Stimulated activated CD8-positive, alpha-beta memory T cell treated with anti-CD3 and anti-CD28 coated beads, Interleukin-12 subunit alpha, Interleukin-12 subunit beta, amount 100 ng/mL, for 24 hours (primary cell): ENCODE data around the gene MAGEA9.
"Not testable (repeated sequence)": the region's sequence is repeated elsewhere in the genome, so short reads cannot be mapped to it uniquely, and the experiment has no call there.

Experiments used
- DNase-seq: peaks from one replicate; pipeline ENCODE4 v3.0.0-alpha.2; 2020; ENCODE audit errors: extremely low read depth

Gene MAGEA9

GRCh38 chrX:149807747-149808458 is 26.2 kb downstream of the MAGEA9 start:
- DNase-seq = no peak

- no peak for DNase-seq
Observed at GRCh38 chrX:149818652-149819051, 36.9 kb downstream of the MAGEA9 start.

- no peak for DNase-seq
Observed at GRCh38 chrX:149819371-149819770, 37.6 kb downstream of the MAGEA9 start.

GRCh38 chrX:149825424-149825823 is 43.7 kb downstream of the MAGEA9 start:
- no peak for DNase-seq

GRCh38 chrX:149827254-149827653 is 45.5 kb downstream of the MAGEA9 start:
- DNase-seq = no peak

GRCh38 chrX:149829751-149830191 is 48.0 kb downstream of the MAGEA9 start:
- no peak for DNase-seq

GRCh38 chrX:149830192-149830873 is 48.6 kb downstream of the MAGEA9 start:
- DNase-seq = no peak

- no peak for DNase-seq
Observed at GRCh38 chrX:149831473-149831872, 49.7 kb downstream of the MAGEA9 start.

GRCh38 chrX:149836728-149837127 is 55.0 kb downstream of the MAGEA9 start:
- DNase-seq = not testable (repeated sequence)

GRCh38 chrX:149837167-149837566 is 55.4 kb downstream of the MAGEA9 start:
- DNase-seq = no peak
